ENCODE measurements around the gene PRKAB1.

GRCh38 chr12:119631930-119632678 is 35.8 kb upstream of the PRKAB1 start:
- no peak for TF ChIP-seq CTCF (IDR thresholded peaks at IDR 0.05)
- no peak for TF ChIP-seq POLR2A (IDR thresholded peaks at IDR 0.05)
